ENCODE data around the gene AGPAT2. TPM values are rescaled to one million over a fixed set of nuclear protein-coding genes. Genes with fewer than 3 reads are reported as not detected.

AGPAT2 gene
- total RNA-seq, 1 experiment from 2014 or later, result 124 TPM

- CTCF ChIA-PET, result interaction anchor here (0.6 kb wide), 2 partner anchors 220 to 333 kb away, joined by 3 to 7 read pairs; no protein-coding TSS in a partner anchor
- no peaks in the 10 kb centered on the region for H3K9me3 ChIP-seq (ENCODE audit: insufficient read depth, low read depth)
- no peak overlapping the region for H2AFZ ChIP-seq
- H4K20me1 ChIP-seq (ENCODE audit: insufficient read depth), result no peaks in the 10 kb centered on the region
- peaks cover 16% of the 10 kb centered on the region for H3K4me1 ChIP-seq (replicated peaks; ENCODE audit: insufficient read depth)
- no TSS peak for BruUV-seq (replicated peaks)
- no peak overlapping the region for H3K27ac ChIP-seq
- H3F3A ChIP-seq (ENCODE audit: insufficient read depth, low read depth), result 0 out of 2 replicates have a peak, but pooled peaks cover 5% of the 10 kb centered on the region
- no peak overlapping the region for H3K4me3 ChIP-seq
- no peaks in the 10 kb centered on the region for H3K9me2 ChIP-seq (ENCODE audit: insufficient read depth)
- H3K27me3 ChIP-seq (ENCODE audit: insufficient read depth, low read depth), result no peaks in the 10 kb centered on the region
- intact Hi-C loops (cut with micrococcal nuclease; ENCODE audit: unreplicated experiment), result loop anchor here (2.0 kb wide), 1 partner anchor 49 kb away; no protein-coding TSS in a partner anchor
- POLR2A ChIA-PET (ENCODE audit: unreplicated experiment), result no interaction called here
- H3K36me3 ChIP-seq (ENCODE audit: low read depth), result no peaks in the 10 kb centered on the region
- no peaks in the 10 kb centered on the region for H3K79me2 ChIP-seq (ENCODE audit: low read depth)
- H3K4me2 ChIP-seq, result peak overlapping the region; percentile 85; the same call in 1 of the 2 replicates
- TF ChIP-seq, protein P1, sequence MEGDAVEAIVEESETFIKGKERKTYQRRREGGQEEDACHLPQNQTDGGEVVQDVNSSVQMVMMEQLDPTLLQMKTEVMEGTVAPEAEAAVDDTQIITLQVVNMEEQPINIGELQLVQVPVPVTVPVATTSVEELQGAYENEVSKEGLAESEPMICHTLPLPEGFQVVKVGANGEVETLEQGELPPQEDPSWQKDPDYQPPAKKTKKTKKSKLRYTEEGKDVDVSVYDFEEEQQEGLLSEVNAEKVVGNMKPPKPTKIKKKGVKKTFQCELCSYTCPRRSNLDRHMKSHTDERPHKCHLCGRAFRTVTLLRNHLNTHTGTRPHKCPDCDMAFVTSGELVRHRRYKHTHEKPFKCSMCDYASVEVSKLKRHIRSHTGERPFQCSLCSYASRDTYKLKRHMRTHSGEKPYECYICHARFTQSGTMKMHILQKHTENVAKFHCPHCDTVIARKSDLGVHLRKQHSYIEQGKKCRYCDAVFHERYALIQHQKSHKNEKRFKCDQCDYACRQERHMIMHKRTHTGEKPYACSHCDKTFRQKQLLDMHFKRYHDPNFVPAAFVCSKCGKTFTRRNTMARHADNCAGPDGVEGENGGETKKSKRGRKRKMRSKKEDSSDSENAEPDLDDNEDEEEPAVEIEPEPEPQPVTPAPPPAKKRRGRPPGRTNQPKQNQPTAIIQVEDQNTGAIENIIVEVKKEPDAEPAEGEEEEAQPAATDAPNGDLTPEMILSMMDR (conservative IDR thresholded peaks at IDR 0.05), result no peak
- TF ChIP-seq EZH2 (IDR thresholded peaks at IDR 0.05; ENCODE audit: low read depth), result no peak
- no peak for DNase-seq
Measured at GRCh38 chr9:136645352-136645902, 41.8 kb downstream of the AGPAT2 start.

DNA sequence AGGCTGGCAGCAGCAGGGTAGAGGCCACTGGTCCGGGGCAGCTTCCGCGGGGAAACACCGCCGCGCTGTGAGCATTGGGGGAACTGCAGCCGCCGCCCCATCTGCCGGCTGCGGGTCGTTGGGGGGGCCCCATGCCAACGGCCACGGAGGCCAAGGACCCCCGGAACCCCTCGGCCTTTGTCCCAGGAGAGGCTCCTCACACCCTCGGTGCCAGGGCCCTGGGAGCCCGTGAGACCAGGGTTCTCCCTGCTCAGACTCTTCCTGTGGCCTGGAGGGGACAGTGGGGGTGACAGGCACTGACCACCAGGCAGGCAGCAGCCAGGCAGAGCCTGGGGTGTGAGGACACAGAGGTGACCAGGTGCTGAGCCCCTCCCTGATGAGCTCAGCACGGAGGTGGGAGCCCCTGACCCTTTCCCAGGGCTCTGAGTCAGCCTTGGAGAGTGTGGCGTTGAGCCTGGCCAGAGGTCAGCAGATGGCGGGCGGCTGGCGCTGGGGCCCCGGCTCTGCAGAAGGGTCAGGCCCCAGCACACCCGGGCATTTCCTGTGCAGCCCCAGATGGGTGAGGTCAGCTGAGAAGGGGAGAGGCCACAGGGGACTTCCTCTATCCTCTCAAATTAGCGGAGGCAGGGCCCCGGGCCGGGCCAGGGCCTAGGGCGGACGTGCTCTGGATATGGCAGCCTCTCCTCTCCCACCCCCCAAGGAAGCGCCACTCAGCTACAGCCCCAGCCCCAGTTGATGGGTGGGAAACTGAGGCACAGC, 42.5 kb downstream of the AGPAT2 start:
- Histone ChIP-seq H3K9me3 (ENCODE audit: insufficient read depth, low read depth) (no peaks in the 10 kb centered on the region), H3K4me3 (peak overlapping the region; percentile 44; the same call in 1 of the 2 replicates), H3K79me2 (ENCODE audit: low read depth) (no peaks in the 10 kb centered on the region), H3K4me1 (replicated peaks; ENCODE audit: insufficient read depth) (peaks cover 16% of the 10 kb centered on the region), H3K36me3 (ENCODE audit: low read depth) (no peaks in the 10 kb centered on the region), H3K27me3 (ENCODE audit: insufficient read depth, low read depth) (no peaks in the 10 kb centered on the region), H3K9me2 (ENCODE audit: insufficient read depth) (no peaks in the 10 kb centered on the region), H3F3A (ENCODE audit: insufficient read depth, low read depth) (0 out of 2 replicates have a peak, but pooled peaks cover 5% of the 10 kb centered on the region), H4K20me1 (ENCODE audit: insufficient read depth) (no peaks in the 10 kb centered on the region), H3K4me2 (peak overlapping the region; percentile 85), H3K27ac (no peak overlapping the region), H2AFZ (peak overlapping the region; percentile 62)
- ChIA-PET POLR2A (ENCODE audit: unreplicated experiment) (no interaction called here), CTCF (interaction anchor here (0.6 kb wide), 1 partner anchor 333 kb away, joined by 7 read pairs; no protein-coding TSS in a partner anchor)
- no peak for TF ChIP-seq EZH2 (IDR thresholded peaks at IDR 0.05; ENCODE audit: low read depth)
- TF ChIP-seq, protein P1 (conservative IDR thresholded peaks at IDR 0.05), result peak; percentile 95
- intact Hi-C loops (cut with micrococcal nuclease; ENCODE audit: unreplicated experiment), result loop anchor here (2.0 kb wide), 1 partner anchor 50 kb away; no protein-coding TSS in a partner anchor
- BruUV-seq (replicated peaks), result no TSS peak
- DNase-seq, result peak; percentile 65 to 86

- peak overlapping the region; percentile 62; the same call in 1 of the 2 replicates for H2AFZ ChIP-seq
- intact Hi-C loops (cut with micrococcal nuclease; ENCODE audit: unreplicated experiment), result loop anchor here (2.0 kb wide), 1 partner anchor 51 kb away; no protein-coding TSS in a partner anchor
- no TSS peak for BruUV-seq (replicated peaks)
- H3K27me3 ChIP-seq (ENCODE audit: insufficient read depth, low read depth), result no peaks in the 10 kb centered on the region
- H3K4me1 ChIP-seq (replicated peaks; ENCODE audit: insufficient read depth), result peaks cover 16% of the 10 kb centered on the region
- H3K27ac ChIP-seq, result no peak overlapping the region
- TF ChIP-seq, protein P1 (conservative IDR thresholded peaks at IDR 0.05), result no peak
- TF ChIP-seq EZH2 (IDR thresholded peaks at IDR 0.05; ENCODE audit: low read depth), result no peak
- DNase-seq, result no peak
- no peaks in the 10 kb centered on the region for H3K9me2 ChIP-seq (ENCODE audit: insufficient read depth)
- no peaks in the 10 kb centered on the region for H3K9me3 ChIP-seq (ENCODE audit: insufficient read depth, low read depth)
- peak overlapping the region; percentile 85 for H3K4me2 ChIP-seq
- ChIA-PET POLR2A (ENCODE audit: unreplicated experiment) (interaction anchor here (0.6 kb wide), 1 partner anchor 84 kb away, joined by 3 read pairs; no protein-coding TSS in a partner anchor), CTCF (interaction anchor here (0.7 kb wide), 1 partner anchor 223 kb away, joined by 3 read pairs; no protein-coding TSS in a partner anchor)
- 0 out of 2 replicates have a peak, but pooled peaks cover 5% of the 10 kb centered on the region for H3F3A ChIP-seq (ENCODE audit: insufficient read depth, low read depth)
- H3K4me3 ChIP-seq, result peak overlapping the region; percentile 44; the same call in 1 of the 2 replicates
- no peaks in the 10 kb centered on the region for H3K36me3 ChIP-seq (ENCODE audit: low read depth)
- H4K20me1 ChIP-seq (ENCODE audit: insufficient read depth), result no peaks in the 10 kb centered on the region
- no peaks in the 10 kb centered on the region for H3K79me2 ChIP-seq (ENCODE audit: low read depth)
Measured at GRCh38 chr9:136644343-136644592, 43.0 kb downstream of the AGPAT2 start.
